Rectal smooth muscle tissue (tissue), 1 donor: ENCODE data around the gene CREB5.

Experiments
- H3K27ac ChIP-seq: one replicate; pipeline ENCODE4 v1.7.0; 2013; ENCODE audit warnings: low read depth, low read length, inconsistent platforms
- H3K27me3 ChIP-seq: one replicate; pipeline ENCODE4 v1.7.0; 2013; ENCODE audit warnings: low read length; ENCODE audit not compliant: control insufficient read depth, insufficient read depth
- H3K36me3 ChIP-seq: one replicate; pipeline ENCODE4 v1.7.0; 2013; ENCODE audit warnings: low read length; ENCODE audit not compliant: control insufficient read depth, insufficient read depth
- H3K4me1 ChIP-seq: one replicate; pipeline ENCODE4 v1.7.0; 2013; ENCODE audit warnings: low read length; ENCODE audit not compliant: control insufficient read depth, insufficient read depth
- H3K4me3 ChIP-seq: one replicate; pipeline ENCODE4 v1.7.0; 2013; ENCODE audit warnings: low read length
- H3K9ac ChIP-seq: one replicate; pipeline ENCODE4 v1.7.0; 2013; ENCODE audit warnings: low read length

Gene CREB5

GRCh38 chr7:28532181-28532580, 119.9 kb downstream of the CREB5 start:
- Histone ChIP-seq H3K36me3 (no peaks in the 10 kb centered on the region), H3K9ac (no peak overlapping the region), H3K27ac (no peak overlapping the region), H3K27me3 (no peaks in the 10 kb centered on the region), H3K4me3 (no peak overlapping the region), H3K4me1 (no peaks in the 10 kb centered on the region)

- H3K9ac ChIP-seq = no peak overlapping the region
- no peak overlapping the region for H3K4me3 ChIP-seq
- no peaks in the 10 kb centered on the region for H3K27me3 ChIP-seq
- H3K27ac ChIP-seq = no peak overlapping the region
- H3K4me1 ChIP-seq = no peaks in the 10 kb centered on the region
- no peaks in the 10 kb centered on the region for H3K36me3 ChIP-seq
These were observed 120.9 kb downstream of the CREB5 start for GRCh38 chr7:28533267-28533666.

DNA sequence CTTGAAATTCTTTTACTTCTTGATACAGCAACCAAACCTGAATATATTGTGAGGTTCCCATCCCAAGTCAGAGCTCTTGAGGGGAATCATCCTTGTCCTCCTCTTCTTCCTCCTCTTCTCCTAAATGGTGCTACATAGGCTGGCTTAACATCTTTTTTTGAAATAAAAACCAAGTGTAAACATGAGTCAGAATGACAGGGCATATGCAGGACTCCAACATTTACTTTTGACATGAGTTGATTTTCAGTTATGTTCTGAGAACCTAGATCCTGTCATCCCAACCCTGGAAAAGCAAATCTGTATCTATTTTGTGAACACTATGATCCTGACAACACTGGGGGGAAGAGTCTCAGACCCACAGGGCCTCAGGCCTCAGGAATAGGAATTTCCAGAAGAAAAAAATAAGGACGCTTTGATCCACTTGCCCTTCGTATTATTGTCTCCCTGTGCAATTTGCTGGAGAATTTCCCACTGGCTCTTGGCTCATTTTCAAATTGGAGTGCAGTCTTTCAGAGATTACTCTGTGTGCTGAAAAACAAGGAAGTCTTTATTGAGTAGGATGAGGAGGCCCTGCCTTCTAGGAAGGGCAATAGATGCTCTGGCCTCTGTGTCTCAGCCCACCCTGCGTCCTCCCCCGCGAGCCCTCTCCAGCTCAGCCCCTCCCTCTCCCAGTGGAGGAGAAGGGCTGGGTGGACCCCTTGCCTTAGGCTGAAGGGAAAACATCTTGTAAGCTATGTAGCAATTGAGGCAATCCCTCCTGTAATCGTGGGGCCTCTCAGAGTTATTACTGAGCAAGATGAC, 121.6 kb downstream of the CREB5 start:
- no peak overlapping the region for H3K27ac ChIP-seq

DNA sequence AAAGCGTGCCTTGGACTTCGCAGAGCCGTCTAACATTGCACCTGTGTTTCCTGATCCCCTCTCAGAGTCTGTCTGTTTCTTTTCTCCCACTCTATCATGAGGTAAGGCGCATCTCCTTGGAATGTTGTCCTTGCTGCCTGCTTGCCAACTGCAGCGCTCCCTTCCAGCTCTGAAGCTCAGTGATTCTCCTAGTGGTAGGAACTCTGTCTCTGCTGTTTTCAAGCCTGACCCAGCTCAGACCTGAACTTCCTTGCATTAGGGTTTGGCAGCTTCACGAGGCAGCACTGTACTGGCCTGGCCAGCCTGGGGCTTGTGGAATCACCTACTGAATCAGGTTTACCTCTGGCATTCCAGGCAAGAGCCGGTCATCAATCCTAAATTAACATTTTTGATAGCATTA, 123.9 kb downstream of the CREB5 start:
- no peaks in the 10 kb centered on the region for H3K36me3 ChIP-seq
- no peaks in the 10 kb centered on the region for H3K4me1 ChIP-seq
- H3K4me3 ChIP-seq = no peak overlapping the region
- H3K27me3 ChIP-seq = no peaks in the 10 kb centered on the region
- H3K27ac ChIP-seq = no peak overlapping the region
- H3K9ac ChIP-seq = no peak overlapping the region

More for the DNA sequence above, 121.6 kb downstream of the CREB5 start:
- Histone ChIP-seq H3K9ac (no peak overlapping the region), H3K4me1 (no peaks in the 10 kb centered on the region), H3K4me3 (no peak overlapping the region), H3K36me3 (no peaks in the 10 kb centered on the region), H3K27me3 (no peaks in the 10 kb centered on the region)

DNA sequence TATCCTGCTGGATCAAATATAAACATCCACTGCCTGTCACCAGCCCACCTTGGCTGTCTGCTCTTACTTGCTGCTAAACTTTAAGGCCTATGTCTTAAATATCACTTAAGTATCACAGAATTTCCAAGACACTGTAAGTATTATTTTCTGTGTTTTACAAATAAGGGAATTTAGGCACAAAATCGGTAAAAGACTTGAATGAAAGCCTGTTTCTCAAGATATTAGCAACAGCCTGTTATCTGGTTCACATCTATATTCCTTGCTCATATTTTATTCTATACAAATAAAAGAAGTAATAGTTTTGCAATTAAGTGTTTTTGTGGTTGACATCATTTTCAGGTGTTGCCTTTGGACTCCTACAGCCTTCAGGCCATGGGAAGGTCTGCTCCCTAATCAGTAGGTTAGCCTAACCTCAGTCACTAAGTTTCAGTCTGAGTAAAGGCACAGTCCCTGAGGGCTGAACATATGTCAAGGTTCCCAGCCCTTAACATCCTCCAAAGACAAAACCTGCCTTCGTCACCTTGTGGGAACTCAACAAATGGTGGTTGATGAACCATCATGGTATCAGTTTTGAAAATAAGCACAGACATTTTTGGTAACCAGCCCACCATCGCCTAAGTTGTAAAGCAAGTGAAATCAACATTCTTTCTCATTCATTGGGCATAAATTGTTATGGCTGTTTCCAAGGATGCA, 127.1 kb downstream of the CREB5 start:
- Histone ChIP-seq H3K27ac (no peak overlapping the region), H3K4me3 (no peak overlapping the region), H3K4me1 (peaks cover 2% of the 10 kb centered on the region), H3K36me3 (no peaks in the 10 kb centered on the region), H3K27me3 (no peaks in the 10 kb centered on the region), H3K9ac (no peak overlapping the region)

GRCh38 chr7:28542410-28542809, 130.1 kb downstream of the CREB5 start:
- no peaks in the 10 kb centered on the region for H3K27me3 ChIP-seq
- H3K36me3 ChIP-seq = no peaks in the 10 kb centered on the region
- no peak overlapping the region for H3K9ac ChIP-seq
- H3K27ac ChIP-seq = no peak overlapping the region
- peaks cover 2% of the 10 kb centered on the region for H3K4me1 ChIP-seq
- H3K4me3 ChIP-seq = no peak overlapping the region

DNA sequence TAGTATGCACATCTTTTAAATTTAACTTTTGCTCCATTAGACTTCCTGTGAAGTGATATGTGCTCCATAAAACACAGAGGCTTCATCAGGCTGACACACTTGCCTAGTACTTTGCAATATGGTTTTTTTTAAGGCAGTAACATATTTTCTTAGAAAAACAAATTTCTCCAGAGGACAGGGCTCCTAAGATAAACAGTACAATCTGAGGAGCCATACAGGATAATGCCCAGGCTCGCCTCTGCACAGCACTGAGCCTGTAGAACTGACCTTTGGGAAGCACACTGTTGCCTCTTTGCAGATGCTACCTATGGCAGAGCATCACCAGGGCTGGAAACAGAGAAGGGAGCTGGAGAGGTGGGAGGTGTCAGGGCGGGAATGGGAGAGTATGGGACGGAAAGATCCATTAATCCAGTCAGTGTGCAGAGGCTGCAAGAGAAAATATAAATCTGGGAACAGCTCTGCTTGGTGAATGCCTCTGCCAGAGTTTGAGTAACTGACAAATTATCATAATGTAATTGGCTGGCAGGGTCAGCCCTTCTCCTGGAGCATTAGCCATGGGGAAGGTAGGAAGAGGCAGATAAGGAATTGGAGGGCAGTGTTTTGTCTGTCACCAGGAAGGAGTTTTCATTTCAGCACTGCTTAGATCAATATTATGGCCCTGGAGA, 132.3 kb downstream of the CREB5 start:
- Histone ChIP-seq H3K4me1 (peaks cover 2% of the 10 kb centered on the region), H3K9ac (no peak overlapping the region), H3K27me3 (no peaks in the 10 kb centered on the region), H3K36me3 (no peaks in the 10 kb centered on the region), H3K27ac (no peak overlapping the region), H3K4me3 (no peak overlapping the region)

- H3K4me1 ChIP-seq = peaks cover 2% of the 10 kb centered on the region
- H3K4me3 ChIP-seq = no peak overlapping the region
- H3K27ac ChIP-seq = no peak overlapping the region
- H3K27me3 ChIP-seq = no peaks in the 10 kb centered on the region
- H3K9ac ChIP-seq = no peak overlapping the region
- H3K36me3 ChIP-seq = no peaks in the 10 kb centered on the region
These were observed 133.7 kb downstream of the CREB5 start for GRCh38 chr7:28546067-28546466.

- Histone ChIP-seq H3K27me3 (no peaks in the 10 kb centered on the region), H3K36me3 (no peaks in the 10 kb centered on the region)
These were observed 134.8 kb downstream of the CREB5 start for GRCh38 chr7:28547115-28547514.

DNA sequence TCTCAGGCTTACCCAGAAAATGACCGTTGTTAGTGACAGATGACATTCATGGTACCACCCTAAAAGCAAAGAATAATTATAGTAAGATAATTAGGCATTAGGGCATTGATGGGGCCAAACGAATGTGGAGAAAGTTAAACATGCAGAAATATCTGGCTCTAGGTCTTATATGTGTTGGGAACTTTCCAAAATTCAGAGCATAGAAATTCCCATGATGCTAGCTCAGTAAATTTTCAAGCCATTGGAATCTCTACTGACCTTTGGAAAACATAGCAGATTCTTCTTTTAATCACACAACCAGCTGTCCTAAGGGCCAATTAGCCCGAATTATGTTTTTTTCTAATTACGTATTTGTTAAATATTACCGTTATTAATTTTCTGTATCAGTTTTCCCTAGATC, 136.1 kb downstream of the CREB5 start:
- no peaks in the 10 kb centered on the region for H3K4me1 ChIP-seq
- H3K27me3 ChIP-seq = no peaks in the 10 kb centered on the region
- H3K4me3 ChIP-seq = no peak overlapping the region
- no peak overlapping the region for H3K27ac ChIP-seq
- H3K9ac ChIP-seq = no peak overlapping the region
- H3K36me3 ChIP-seq = no peaks in the 10 kb centered on the region

More at GRCh38 chr7:28547115-28547514, 134.8 kb downstream of the CREB5 start:
- Histone ChIP-seq H3K27ac (no peak overlapping the region), H3K9ac (no peak overlapping the region), H3K4me1 (no peaks in the 10 kb centered on the region), H3K4me3 (no peak overlapping the region)

- Histone ChIP-seq H3K9ac (no peak overlapping the region), H3K36me3 (no peaks in the 10 kb centered on the region), H3K4me3 (no peak overlapping the region), H3K27ac (no peak overlapping the region), H3K27me3 (no peaks in the 10 kb centered on the region), H3K4me1 (no peaks in the 10 kb centered on the region)
These were observed 137.7 kb downstream of the CREB5 start for GRCh38 chr7:28549998-28550397.

GRCh38 chr7:28550580-28551186, 138.4 kb downstream of the CREB5 start:
- Histone ChIP-seq H3K27ac (no peak overlapping the region), H3K4me1 (no peaks in the 10 kb centered on the region), H3K9ac (no peak overlapping the region), H3K36me3 (no peaks in the 10 kb centered on the region), H3K27me3 (no peaks in the 10 kb centered on the region), H3K4me3 (no peak overlapping the region)
